GM12891 (cell line): ENCODE measurements around the gene PARP4.
"Not testable (repeated sequence)": the region's sequence is repeated elsewhere in the genome, so short reads cannot be mapped to it uniquely, and the experiment has no call there.

Experiments
- DNase-seq: peaks from one replicate; pipeline ENCODE4 v3.0.0; 2011; ENCODE audit warnings: low spot score; ENCODE audit not compliant: insufficient read length
- FAIRE-seq: peaks from 2 replicates; lab custom pipeline; 2011; peaks lifted over from hg19 to GRCh38; lab: Jason Lieb, UNC
- PAX5 ChIP-seq: IDR thresholded peaks from 2 replicates; pipeline ENCODE4 v1.6.1; 2011; ENCODE audit warnings: low read length, moderate library complexity, mild to moderate bottlenecking; ENCODE audit not compliant: insufficient read depth, severe bottlenecking
- POLR2A ChIP-seq: IDR thresholded peaks from 2 replicates; pipeline ENCODE4 v1.6.1; 2011; ENCODE audit warnings: low read depth, low read length, control low read depth
- POLR2AphosphoS5 ChIP-seq: IDR thresholded peaks from 2 replicates; pipeline ENCODE4 v1.6.1; 2011; ENCODE audit warnings: low read depth, low read length, control low read depth
- POU2F2 ChIP-seq: IDR thresholded peaks from 2 replicates; pipeline ENCODE4 v1.6.1; 2011; ENCODE audit warnings: low read depth, mild to moderate bottlenecking, control low read depth, low read length, moderate library complexity
- SPI1 ChIP-seq: IDR thresholded peaks from 2 replicates; pipeline ENCODE4 v1.6.1; 2011; ENCODE audit warnings: low read depth, low read length, control low read depth
- TAF1 ChIP-seq: IDR thresholded peaks from 2 replicates; pipeline ENCODE4 v1.6.1; 2011; ENCODE audit warnings: low read depth, low read length, control low read depth

The PARP4 gene

DNA sequence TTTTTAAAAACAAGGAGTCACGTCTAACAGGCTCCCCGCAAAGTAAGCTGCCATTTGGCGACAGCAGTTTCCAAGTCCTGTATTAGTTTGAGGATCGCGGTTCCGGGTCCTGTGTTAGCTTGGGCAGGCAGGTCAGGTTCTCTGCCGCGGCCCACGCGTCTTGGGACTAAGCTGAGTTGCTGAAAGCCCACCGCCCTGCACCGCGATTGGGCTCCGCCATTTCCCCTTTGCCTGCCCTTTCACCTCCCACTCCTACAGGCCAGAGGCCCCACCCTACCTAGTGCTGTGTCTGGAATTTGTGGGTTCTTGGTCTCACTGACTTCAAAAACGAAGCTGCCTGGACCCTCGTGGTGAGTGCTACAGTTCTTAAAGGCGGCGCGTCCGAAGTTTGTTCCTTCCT is 6.8 kb downstream of the PARP4 start:
- no peak for TF ChIP-seq TAF1
- no peak for TF ChIP-seq POLR2AphosphoS5
- no peak for TF ChIP-seq SPI1
- no peak for TF ChIP-seq POU2F2
- no peak for TF ChIP-seq POLR2A
- TF ChIP-seq PAX5, result no peak
- no peak for FAIRE-seq
- no peak for DNase-seq

DNA sequence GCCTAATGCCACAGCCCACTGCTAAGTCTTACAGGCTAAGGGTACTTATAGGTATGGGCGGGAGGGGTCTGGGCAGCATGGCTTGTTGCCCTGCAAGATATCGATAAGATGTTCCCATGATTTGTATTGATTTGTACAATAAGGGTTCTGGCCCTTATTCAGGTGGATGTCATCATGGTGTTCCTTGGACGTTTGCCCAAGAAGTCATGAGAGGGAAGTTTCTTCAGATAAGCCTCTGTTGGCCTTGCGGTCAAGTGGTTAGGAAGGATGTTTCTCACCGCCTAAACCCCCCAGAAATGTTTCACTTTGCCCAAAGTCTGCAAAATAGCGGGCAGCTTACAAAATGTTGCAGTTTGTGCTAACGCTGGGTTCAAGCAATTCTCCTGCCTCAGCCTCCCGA is 7.3 kb downstream of the PARP4 start:
- DNase-seq (no peak), FAIRE-seq (no peak)
- TF ChIP-seq POLR2AphosphoS5 (no peak), TAF1 (no peak), PAX5 (no peak), POLR2A (no peak), POU2F2 (no peak), SPI1 (no peak)

DNA sequence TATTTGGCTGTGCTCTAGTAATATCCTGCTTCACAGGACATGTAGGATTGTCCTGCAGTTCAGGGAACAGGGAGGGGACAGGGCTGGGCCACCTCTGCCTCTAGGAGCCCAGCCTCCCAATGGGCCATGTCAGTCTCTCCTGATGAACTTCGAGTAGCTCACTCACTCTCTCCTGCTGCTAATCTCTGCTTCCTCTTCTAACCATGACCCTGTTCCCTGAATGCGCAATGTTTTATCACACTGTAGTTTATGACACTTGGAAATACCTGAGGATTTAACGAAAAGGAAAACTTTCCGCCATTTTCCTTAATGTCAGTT is 9.2 kb downstream of the PARP4 start:
- TF ChIP-seq POLR2A, result no peak
- no peak for TF ChIP-seq POU2F2
- no peak for TF ChIP-seq SPI1
- TF ChIP-seq TAF1, result no peak
- TF ChIP-seq PAX5, result no peak
- no peak for TF ChIP-seq POLR2AphosphoS5
- FAIRE-seq, result no peak
- no peak for DNase-seq

DNA sequence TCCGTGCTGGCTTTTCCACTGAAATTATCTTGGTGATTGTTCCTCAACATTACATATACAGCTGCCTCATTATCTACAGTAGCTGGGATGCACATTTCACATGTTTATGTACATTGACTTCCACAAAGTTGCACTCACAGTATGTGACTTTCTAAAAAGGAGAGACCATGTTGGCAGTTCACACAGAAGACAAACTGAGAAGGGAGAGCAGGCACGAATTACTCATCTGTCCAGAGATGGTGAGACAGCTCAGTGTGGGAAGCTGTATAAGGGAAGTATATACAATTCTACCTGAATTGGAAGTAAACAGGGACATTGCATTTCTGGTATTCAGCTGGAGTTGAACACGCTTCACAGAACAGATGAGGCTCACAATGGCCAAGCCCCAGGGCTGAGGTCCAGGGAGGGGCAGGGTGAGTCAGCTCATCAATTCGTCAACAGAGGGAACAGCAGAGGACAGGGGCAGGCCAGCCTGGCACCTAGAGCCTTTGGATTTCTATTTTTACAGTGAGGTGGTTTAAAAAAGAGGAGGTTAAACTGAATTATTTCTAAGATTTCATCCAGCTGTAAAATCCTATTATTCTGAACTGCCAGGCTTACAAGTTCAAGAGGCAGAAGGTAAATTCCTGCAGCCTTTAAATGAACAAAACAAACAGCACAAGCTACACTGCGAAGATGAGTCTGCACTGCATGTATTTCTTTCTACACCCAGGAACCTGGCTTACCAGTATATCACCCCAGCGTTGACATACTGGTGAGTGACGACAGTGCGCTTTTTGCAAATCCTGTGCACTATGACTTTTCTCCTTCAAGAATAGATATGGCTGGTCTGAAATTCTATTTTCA is 9.8 kb downstream of the PARP4 start:
- no peak for TF ChIP-seq TAF1
- no peak for TF ChIP-seq POU2F2
- TF ChIP-seq PAX5, result no peak
- no peak for FAIRE-seq
- DNase-seq, result no peak

DNA sequence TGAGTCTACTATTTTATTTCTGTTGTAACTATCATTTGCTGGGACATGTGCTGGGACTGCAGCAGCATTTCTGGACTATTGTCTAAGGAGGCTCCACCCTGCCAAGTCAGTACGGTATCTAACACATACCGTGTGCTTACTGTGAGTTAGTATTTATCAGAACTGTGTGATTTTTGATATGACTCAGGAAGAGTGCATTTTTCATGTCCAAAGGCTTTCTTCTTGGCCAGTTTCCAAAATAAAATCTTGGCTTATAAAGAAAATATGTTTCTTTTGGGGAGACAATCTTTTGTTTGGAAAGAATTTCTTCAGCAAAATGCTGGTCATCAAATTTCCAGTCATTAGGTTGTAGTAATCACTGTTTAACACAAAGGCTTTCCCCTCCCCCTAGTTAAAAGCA is 11.6 kb downstream of the PARP4 start:
- FAIRE-seq (no peak), DNase-seq (no peak)
- TF ChIP-seq SPI1 (no peak), PAX5 (no peak), POLR2A (no peak), POLR2AphosphoS5 (no peak), TAF1 (no peak), POU2F2 (no peak)

DNA sequence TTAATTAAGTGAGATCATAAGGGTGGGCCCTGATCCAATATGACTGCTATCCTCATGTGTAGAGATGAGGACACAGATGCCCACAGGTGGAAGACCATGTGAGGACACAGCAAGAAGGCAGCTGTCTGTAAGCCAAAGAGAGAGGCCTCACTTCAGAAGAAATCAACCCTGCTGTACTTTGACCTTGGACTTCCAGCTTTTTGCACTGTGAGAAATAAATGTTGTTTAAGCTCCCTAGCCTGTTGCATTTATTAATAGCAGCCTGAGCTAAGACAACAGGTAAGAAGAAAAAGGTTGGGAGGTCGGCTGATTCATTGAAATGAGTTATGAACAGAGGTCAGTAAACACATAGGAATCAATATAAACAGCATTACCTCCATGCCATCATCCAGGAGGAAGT is 14.8 kb downstream of the PARP4 start:
- no peak for TF ChIP-seq SPI1
- no peak for TF ChIP-seq POLR2AphosphoS5
- no peak for TF ChIP-seq PAX5
- TF ChIP-seq POU2F2, result no peak
- no peak for TF ChIP-seq TAF1
- TF ChIP-seq POLR2A, result no peak
- FAIRE-seq, result no peak
- DNase-seq, result no peak

DNA sequence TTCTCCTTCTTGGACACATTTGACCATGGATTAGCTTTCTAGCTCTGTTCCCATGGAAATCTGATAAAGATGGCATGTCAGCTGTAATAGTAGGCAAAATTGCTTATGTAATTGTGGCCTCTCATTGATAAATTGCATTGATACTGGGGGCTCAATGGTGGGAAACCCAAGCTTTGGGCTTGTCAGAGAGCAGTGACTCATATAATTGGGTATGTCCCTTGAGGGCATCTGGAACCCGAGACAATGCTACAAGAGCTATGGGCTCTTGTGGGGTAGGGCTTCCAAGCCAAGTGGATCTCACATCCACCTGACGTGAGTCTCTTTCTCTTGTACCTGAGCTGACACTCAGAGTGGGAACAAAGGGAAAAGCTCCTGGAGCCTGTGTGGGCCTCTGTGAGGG is 16.3 kb downstream of the PARP4 start:
- not testable (repeated sequence) for FAIRE-seq, DNase-seq

DNA sequence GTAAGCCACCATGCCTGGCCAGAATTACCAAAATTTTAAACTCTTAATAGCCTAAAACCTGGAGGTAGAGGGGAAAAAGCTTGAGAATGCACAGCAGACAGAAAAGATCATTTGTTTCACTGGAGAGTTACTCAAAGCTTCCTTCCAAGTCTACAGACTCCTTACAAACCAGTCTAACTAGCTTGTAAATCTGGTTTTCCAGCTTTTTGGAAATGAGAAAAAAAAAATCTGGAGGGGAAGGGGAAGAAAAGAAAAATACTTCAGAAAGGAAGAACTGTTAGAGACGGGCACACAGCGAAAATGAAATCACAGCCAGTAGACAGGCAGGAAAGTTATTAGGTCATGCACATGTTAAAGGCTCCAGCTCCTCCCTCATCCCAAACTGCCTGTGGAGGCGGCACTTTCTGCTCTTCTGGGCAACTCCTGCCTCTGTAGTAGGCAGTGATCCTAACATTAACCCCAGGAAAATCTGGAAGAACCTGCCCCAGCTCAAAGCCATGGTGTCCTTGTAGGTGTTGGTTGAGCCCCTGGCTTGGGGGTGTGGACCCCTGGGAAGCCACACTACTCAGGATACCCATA is 17.3 kb downstream of the PARP4 start:
- DNase-seq, result no peak
- TF ChIP-seq POLR2A (no peak), TAF1 (no peak), POU2F2 (no peak), PAX5 (no peak)
- no peak for FAIRE-seq

DNA sequence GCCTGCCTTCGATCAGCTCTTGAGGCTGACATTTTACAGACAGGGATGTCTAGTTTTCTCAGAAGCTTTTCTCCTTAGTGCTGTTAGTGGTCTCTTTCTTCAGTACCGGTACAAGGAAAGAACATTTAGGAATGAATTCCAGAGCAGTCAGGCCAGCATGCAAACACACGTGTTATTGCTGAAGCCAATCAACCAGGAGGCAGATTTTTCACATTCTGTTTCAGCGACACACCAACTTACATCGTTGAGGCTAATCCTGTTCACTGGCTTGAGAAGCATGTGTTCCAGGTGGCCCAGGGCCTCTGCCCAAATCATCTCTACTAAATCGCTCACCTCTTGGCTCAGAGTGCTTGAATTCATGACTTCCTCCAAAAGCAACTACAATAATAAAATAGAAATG is 19.2 kb downstream of the PARP4 start:
- no peak for TF ChIP-seq PAX5
- no peak for TF ChIP-seq POU2F2
- no peak for TF ChIP-seq TAF1
- TF ChIP-seq SPI1, result no peak
- TF ChIP-seq POLR2AphosphoS5, result no peak
- no peak for TF ChIP-seq POLR2A
- FAIRE-seq, result no peak
- DNase-seq, result no peak

DNA sequence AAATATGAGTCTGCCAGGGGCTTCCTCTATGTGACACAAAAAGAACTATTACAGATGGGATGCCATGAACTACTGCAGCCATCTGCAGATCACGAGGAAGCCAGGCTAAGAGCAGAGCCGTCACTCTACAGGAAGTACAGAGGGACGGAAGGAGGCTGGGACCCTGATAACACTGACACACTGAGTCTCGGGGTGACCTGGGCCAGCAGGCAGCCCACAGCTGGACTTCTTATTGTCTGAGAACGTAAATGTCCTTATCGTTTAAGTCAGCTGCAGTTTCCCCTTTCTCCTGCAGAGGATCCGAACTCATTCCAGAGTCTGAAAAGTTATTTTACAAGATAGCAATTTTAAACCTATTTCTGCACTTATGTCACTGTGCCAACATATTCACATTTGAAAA is 20.7 kb downstream of the PARP4 start:
- TF ChIP-seq POLR2A, result no peak
- TF ChIP-seq POLR2AphosphoS5, result no peak
- TF ChIP-seq PAX5, result no peak
- TF ChIP-seq TAF1, result no peak
- no peak for TF ChIP-seq SPI1
- no peak for TF ChIP-seq POU2F2
- DNase-seq (no peak), FAIRE-seq (no peak)

DNA sequence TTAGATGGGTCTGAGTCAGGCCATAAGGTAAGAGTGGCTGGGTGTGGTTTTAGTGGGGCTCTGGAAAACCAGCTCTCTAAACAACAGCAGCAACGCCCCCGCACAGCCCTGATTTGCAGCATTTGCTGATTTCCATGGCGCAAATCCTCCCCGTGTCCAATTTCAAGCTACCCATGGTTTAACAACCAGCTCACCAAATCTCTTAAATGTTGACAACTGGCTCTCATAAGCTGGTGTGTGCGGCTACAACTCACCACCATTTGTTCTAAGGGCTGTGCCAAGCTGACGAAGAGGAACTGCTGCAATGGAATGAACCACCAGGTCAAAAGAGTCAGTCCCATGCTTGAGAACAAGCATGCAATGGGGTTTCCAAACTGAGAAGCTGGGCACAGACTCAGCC is 22.9 kb downstream of the PARP4 start:
- FAIRE-seq, result no peak

DNA sequence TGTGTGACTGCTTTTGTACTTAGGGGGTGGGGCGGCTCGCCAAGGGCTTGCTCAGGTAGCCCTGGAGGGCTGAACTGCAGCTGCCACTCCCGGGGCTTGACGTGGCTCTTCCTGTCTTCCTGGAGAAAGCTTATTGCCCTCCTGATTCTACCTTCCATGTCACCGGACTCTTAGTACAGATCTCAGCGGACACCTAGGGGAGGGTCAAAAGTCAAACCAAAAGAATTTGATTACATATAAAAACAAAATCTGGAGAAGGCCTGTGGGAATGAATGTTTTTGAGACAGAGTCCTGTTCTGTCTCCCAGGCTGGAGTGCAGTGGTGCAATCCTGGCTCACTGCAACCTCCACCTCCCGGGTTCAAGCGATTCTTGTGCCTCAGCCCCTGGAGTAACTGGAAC is 24.5 kb downstream of the PARP4 start:
- FAIRE-seq, result not testable (repeated sequence)

More for the DNA sequence above, 22.9 kb downstream of the PARP4 start:
- TF ChIP-seq PAX5 (no peak), TAF1 (no peak), SPI1 (no peak), POLR2A (no peak), POU2F2 (no peak), POLR2AphosphoS5 (no peak)
- DNase-seq, result no peak

DNA sequence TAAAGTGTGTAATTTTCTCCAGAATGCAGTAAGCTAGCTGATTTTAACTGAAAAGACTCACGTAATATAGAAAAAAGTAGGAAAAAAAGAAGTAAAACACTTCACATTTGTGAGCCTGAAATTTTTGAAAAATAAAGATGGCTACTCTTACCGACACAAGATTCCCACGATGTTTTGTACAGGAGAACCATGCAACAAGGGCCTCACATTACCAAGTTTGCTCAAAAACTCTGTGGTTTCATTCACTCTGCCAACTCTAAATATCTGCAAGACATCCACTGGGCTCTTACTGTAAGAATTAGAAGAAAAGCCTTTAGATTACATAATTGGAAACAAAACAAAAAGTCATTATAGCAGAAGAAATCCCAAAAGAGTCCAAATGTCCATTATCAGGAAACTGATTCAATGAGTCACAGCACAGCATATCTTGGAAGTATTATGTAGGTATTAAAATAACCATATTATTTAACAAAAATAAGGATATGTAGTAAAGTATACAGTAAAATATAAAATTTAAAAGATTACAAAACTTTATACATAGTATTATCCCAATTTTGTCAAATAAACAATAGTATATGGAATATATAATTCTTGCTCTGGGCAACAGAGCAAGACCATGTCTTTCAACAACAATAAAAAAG is 26.4 kb downstream of the PARP4 start:
- not testable (repeated sequence) for DNase-seq, FAIRE-seq

More for the DNA sequence above, 24.5 kb downstream of the PARP4 start:
- DNase-seq, result not testable (repeated sequence)
